ENCODE data around the gene PCNX3. TPM values are rescaled to one million over a fixed set of nuclear protein-coding genes. Genes with fewer than 3 reads are reported as not detected.
A peak's percentile ranks its signal among the peaks of the same experiment; 100 is the strongest.

The PCNX3 gene
- total and polyA plus RNA-seq, 2 of the 13 experiments (the other 11 are each of a cell fraction or from before 2014, with no cell fraction given): 16.2 to 23.0 TPM

GRCh38 chr11:65569973-65570918, 45.3 kb upstream of the PCNX3 start, which contains the start of gene ZNRD2 (continued):
- TF ChIP-seq ELF4 (CRISPR knock-in tag; IDR thresholded peaks at IDR 0.05; ENCODE audit: borderline replicate concordance) (no peak), GATAD2A (CRISPR knock-in tag; IDR thresholded peaks at IDR 0.05) (peak; percentile 88), KMT2A (CRISPR knock-in tag; IDR thresholded peaks at IDR 0.05) (peak; percentile 84), ZNF563 (CRISPR knock-in tag; IDR thresholded peaks at IDR 0.05) (peak; percentile 83), HDAC2 (CRISPR knock-in tag; IDR thresholded peaks at IDR 0.05) (peak; percentile 99), TCF7 (IDR thresholded peaks at IDR 0.05; ENCODE audit: low read depth) (0 out of 2 replicates have a peak, but pooled peaks have one; percentile 14), POLR2A (IDR thresholded peaks at IDR 0.05; ENCODE audit: insufficient read depth in 1 of 2, low read depth in 2 of 2, low read length in 2 of 2) (peak in 1 of 2 experiments; percentile 52; a peak in 1 of 4 replicates), ZNF543 (CRISPR knock-in tag; IDR thresholded peaks at IDR 0.05) (peak; percentile 81), BORCS8-MEF2B (CRISPR knock-in tag; IDR thresholded peaks at IDR 0.05) (peak; percentile 76), HNRNPUL1 (IDR thresholded peaks at IDR 0.05; ENCODE audit: low read depth, low read length) (no peak), SP5 (CRISPR knock-in tag; IDR thresholded peaks at IDR 0.05; ENCODE audit: borderline replicate concordance, low read depth) (peak; percentile 91), NKX3-1 (CRISPR knock-in tag; IDR thresholded peaks at IDR 0.05) (no peak; the same call in 1 of the 2 replicates), SMARCC2 (IDR thresholded peaks at IDR 0.05) (no peak), DRAP1 (CRISPR knock-in tag; IDR thresholded peaks at IDR 0.05) (peak; percentile 72; the same call in 1 of the 2 replicates), ZNF878 (CRISPR knock-in tag; IDR thresholded peaks at IDR 0.05) (no peak), ZNF510 (CRISPR knock-in tag; IDR thresholded peaks at IDR 0.05; ENCODE audit: low read depth) (0 out of 2 replicates have a peak, but pooled peaks have one; percentile 75), RERE (CRISPR knock-in tag; IDR thresholded peaks at IDR 0.05; ENCODE audit: low read depth) (no peak; the same call in 1 of the 2 replicates), PHF5A (CRISPR knock-in tag; IDR thresholded peaks at IDR 0.05; ENCODE audit: low read depth, unreplicated experiment) (peak; percentile 90), ZNF558 (CRISPR knock-in tag; IDR thresholded peaks at IDR 0.05; ENCODE audit: borderline replicate concordance) (peak; percentile 74; the same call in 1 of the 2 replicates), TBX2 (CRISPR knock-in tag; IDR thresholded peaks at IDR 0.05; ENCODE audit: borderline replicate concordance) (peak; percentile 74; the same call in 1 of the 2 replicates)
- TF ChIP-seq, protein P1, sequence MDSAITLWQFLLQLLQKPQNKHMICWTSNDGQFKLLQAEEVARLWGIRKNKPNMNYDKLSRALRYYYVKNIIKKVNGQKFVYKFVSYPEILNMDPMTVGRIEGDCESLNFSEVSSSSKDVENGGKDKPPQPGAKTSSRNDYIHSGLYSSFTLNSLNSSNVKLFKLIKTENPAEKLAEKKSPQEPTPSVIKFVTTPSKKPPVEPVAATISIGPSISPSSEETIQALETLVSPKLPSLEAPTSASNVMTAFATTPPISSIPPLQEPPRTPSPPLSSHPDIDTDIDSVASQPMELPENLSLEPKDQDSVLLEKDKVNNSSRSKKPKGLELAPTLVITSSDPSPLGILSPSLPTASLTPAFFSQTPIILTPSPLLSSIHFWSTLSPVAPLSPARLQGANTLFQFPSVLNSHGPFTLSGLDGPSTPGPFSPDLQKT (CRISPR knock-in tag; IDR thresholded peaks at IDR 0.05; ENCODE audit: borderline replicate concordance): no peak
- TF ChIP-seq, protein P2, sequence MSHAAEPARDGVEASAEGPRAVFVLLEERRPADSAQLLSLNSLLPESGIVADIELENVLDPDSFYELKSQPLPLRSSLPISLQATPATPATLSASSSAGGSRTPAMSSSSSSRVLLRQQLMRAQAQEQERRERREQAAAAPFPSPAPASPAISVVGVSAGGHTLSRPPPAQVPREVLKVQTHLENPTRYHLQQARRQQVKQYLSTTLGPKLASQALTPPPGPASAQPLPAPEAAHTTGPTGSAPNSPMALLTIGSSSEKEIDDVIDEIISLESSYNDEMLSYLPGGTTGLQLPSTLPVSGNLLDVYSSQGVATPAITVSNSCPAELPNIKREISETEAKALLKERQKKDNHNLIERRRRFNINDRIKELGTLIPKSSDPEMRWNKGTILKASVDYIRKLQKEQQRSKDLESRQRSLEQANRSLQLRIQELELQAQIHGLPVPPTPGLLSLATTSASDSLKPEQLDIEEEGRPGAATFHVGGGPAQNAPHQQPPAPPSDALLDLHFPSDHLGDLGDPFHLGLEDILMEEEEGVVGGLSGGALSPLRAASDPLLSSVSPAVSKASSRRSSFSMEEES (CRISPR knock-in tag; IDR thresholded peaks at IDR 0.05): peak; percentile 50
